ENCODE results near the gene AKAP17A.
"Not testable (repeated sequence)": the region's sequence is repeated elsewhere in the genome, so short reads cannot be mapped to it uniquely, and the experiment has no call there.

DNA sequence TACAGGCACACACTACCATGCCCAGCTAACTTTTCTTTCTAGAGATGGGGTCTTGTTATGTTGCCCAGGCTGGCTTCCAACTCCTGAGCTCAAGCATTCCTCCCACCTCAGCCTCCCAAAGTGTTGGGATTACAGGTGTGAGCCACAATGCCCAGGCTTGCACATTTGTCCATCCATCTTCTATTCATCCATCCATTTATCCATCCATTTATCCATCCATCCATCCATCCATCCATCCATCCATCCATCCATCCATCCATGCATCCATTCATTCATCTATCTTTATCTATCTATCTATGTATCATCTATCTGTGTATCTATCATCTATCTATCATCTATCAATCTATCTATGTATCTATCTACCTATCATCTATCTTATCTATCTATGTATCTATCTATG lies 34.0 kb upstream of the AKAP17A start:
- TF ChIP-seq, protein P1, sequence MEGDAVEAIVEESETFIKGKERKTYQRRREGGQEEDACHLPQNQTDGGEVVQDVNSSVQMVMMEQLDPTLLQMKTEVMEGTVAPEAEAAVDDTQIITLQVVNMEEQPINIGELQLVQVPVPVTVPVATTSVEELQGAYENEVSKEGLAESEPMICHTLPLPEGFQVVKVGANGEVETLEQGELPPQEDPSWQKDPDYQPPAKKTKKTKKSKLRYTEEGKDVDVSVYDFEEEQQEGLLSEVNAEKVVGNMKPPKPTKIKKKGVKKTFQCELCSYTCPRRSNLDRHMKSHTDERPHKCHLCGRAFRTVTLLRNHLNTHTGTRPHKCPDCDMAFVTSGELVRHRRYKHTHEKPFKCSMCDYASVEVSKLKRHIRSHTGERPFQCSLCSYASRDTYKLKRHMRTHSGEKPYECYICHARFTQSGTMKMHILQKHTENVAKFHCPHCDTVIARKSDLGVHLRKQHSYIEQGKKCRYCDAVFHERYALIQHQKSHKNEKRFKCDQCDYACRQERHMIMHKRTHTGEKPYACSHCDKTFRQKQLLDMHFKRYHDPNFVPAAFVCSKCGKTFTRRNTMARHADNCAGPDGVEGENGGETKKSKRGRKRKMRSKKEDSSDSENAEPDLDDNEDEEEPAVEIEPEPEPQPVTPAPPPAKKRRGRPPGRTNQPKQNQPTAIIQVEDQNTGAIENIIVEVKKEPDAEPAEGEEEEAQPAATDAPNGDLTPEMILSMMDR (IDR thresholded peaks at IDR 0.05): not testable (repeated sequence)
- not testable (repeated sequence) for TF ChIP-seq ZFX (IDR thresholded peaks at IDR 0.05; ENCODE audit: borderline replicate concordance)

Measured in 22Rv1 (cell line).